ENCODE results near the gene PMVK. TPM values are rescaled to one million over a fixed set of nuclear protein-coding genes. Genes with fewer than 3 reads are reported as not detected.

PMVK gene
- total RNA-seq, 4 donors from 2014 or later: 7.4 to 16.2 (median 12.1) TPM

DNA sequence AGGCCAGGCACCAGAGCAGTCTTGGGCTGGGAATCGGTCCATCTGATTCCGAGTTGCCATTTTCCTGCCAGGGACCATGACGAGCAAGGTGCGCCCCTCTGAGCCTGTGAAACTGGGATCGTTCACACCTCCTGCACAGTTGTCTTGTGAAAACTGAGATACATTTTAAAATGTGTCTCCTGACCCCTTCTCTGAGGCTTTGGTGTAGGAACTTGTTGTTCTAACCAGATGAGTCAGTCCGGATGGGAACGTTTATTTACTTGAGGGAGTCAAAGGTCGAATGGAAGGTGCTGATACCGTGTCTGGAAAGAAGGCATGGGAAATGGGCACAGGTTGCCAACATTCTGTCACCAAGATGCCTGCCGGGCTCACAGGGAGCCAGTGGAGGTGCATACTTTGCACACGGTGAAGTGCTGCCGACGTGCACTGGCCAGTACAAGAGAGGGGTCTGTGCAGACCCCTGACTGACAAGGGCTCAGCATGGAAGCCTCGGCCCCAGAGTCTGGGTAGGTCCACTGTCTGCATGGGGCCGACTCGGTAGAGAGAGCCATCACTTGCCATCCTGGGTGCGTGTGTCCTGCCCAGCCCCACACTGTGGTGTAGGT, 59.0 kb downstream of the PMVK start:
- no peak for ATAC-seq (ENCODE audit: low FRiP score)
- no peak for DNase-seq (ENCODE audit: low spot score)
- no peak for TF ChIP-seq CTCF (IDR thresholded peaks at IDR 0.05)

DNA sequence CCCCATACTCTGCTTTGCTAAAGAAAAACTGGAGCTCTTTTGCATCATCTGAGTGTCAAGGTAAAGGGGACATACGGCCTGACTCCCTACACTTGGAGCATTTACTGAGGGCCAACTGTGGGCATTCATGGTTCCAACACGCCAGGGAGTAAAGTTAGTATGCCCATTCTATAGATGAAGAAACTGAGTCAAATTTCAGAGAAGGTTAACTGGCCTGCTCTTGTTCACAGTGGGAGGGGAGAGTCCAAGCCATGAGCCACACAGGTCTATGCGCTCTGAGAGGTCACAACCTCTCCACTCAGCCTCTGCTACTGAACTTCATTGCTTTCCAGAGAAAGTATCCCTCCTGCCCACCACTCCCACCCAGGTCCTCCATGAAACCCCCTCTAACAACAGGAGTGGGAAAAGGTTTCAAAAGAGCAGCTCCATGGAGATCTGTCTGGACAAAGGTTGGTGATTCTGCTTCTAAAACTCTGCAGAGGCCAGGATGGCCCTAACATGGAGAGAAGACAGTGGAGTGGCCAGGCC, 59.6 kb downstream of the PMVK start:
- no peak for DNase-seq (ENCODE audit: low spot score)
- no peak for TF ChIP-seq CTCF (IDR thresholded peaks at IDR 0.05)
- no peak for ATAC-seq (ENCODE audit: low FRiP score)

Small RNA genes lying within 50 kb of the gene (small RNA-seq; reads per million reads assigned to genes)
- not detected for gene MIR4258
- not detected for gene RF00017

Other genes with a start within 250 kb of the PMVK start
- gene KCNN3, start 66.4 kb downstream of the PMVK start, total RNA-seq: 1 to 10 TPM in 2 of 4 donors, under 1 TPM in 2; 0.24 to 2.4 (median 0.95) TPM
- 10 to 100 TPM; 65.0 to 93.7 (median 82.0) TPM for gene PBXIP1, start 19.4 kb upstream of the PMVK start, total RNA-seq
- gene PYGO2, start 25.1 kb upstream of the PMVK start, total RNA-seq: 10 to 100 TPM; 10.2 to 21.2 (median 15.9) TPM
- 100 to 1,000 TPM; 152 to 265 (median 171) TPM for gene SHC1, start 34.0 kb upstream of the PMVK start, total RNA-seq
- gene CKS1B, start 38.0 kb upstream of the PMVK start, total RNA-seq: 10 to 100 TPM; 34.0 to 72.8 (median 43.2) TPM
- gene FLAD1, start 46.6 kb upstream of the PMVK start, total RNA-seq: 10 to 100 TPM; 26.8 to 43.8 (median 30.9) TPM
- not detected for gene LENEP, start 56.9 kb upstream of the PMVK start, total RNA-seq
- 10 to 100 TPM; 38.6 to 66.4 (median 49.2) TPM for gene ZBTB7B, start 66.1 kb upstream of the PMVK start, total RNA-seq
- gene DCST2, start 97.1 kb upstream of the PMVK start, total RNA-seq: under 1 TPM in 3 of 4 donors, not detected in 1; 0.36 to 0.79 (median 0.38) TPM
- gene DCST1, start 97.1 kb upstream of the PMVK start, total RNA-seq: not detected
- 100 to 1,000 TPM; 116 to 262 (median 157) TPM for gene ADAM15, start 114.6 kb upstream of the PMVK start, total RNA-seq
- 1 to 10 TPM; 1.7 to 5.0 (median 4.4) TPM for gene EFNA4, start 127.0 kb upstream of the PMVK start, total RNA-seq
- 1 to 10 TPM in 2 of 4 donors, under 1 TPM in 1, not detected in 1; 0.84 to 1.8 (median 1.6) TPM for gene EFNA3, start 142.1 kb upstream of the PMVK start, total RNA-seq
- 10 to 100 TPM; 29.2 to 61.7 (median 56.7) TPM for gene EFNA1, start 191.2 kb upstream of the PMVK start, total RNA-seq
- gene SLC50A1, start 199.1 kb upstream of the PMVK start, total RNA-seq: 10 to 100 TPM; 26.8 to 40.6 (median 27.5) TPM
- 10 to 100 TPM; 32.5 to 70.8 (median 58.5) TPM for gene DPM3, start 203.8 kb upstream of the PMVK start, total RNA-seq
- gene KRTCAP2, start 236.6 kb upstream of the PMVK start, total RNA-seq: 100 to 1,000 TPM in 2 of 4 donors, 10 to 100 TPM in 2; 77.9 to 171 (median 99.7) TPM
- gene TRIM46, start 237.1 kb upstream of the PMVK start, total RNA-seq: 1 to 10 TPM in 3 of 4 donors, under 1 TPM in 1; 0.36 to 1.4 (median 1.1) TPM